ENCODE measurements around the gene MS4A15. TPM values are rescaled to one million over a fixed set of nuclear protein-coding genes. Genes with fewer than 3 reads are reported as not detected.

The MS4A15 gene
- total and polyA plus RNA-seq, 2 donors (not counting 1 experiment from before 2014, with no cell fraction given): not detected

DNA sequence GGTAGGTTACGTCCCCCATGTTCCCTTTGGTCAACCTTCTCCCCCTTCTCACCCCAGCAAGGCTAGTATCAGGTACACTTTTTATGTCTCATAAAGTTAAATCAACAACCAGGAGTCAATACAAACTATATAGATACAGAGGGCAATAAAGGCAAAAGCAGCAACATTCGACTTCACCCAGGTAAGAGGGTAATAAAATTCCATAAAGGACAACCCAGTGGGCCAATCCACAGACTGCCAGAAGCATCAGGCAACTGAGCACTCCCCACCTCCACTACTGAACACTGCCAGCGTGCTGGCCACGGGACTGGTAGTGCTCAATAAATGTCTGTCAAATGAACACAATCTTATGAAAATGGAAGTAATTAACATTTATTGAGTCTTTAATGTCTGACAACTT, 37.3 kb upstream of the MS4A15 start:
- TF ChIP-seq EZH2 (IDR thresholded peaks at IDR 0.05; ENCODE audit: borderline replicate concordance, insufficient read depth, low read depth, low read length, poor library complexity, severe bottlenecking): no peak
- intact Hi-C loops (cut with micrococcal nuclease): no loop called here
- ATAC-seq (ENCODE audit: low read depth) (no peak), DNase-seq (no peak)
- Histone ChIP-seq H3K36me3 (replicated peaks in 1 of 2; ENCODE audit: control extremely low read depth in 1 of 2, control insufficient read depth in 1 of 2, extremely low read depth in 1 of 2, insufficient read depth in 2 of 2, low read length in 1 of 2) (no peaks in the 10 kb centered on the region), H3K27me3 (replicated peaks in 1 of 4; ENCODE audit: control extremely low read depth in 1 of 4, control insufficient read depth in 3 of 4, insufficient read depth in 4 of 4, low read length in 3 of 4) (peaks cover 0 to 8% (median 2%) of the 10 kb centered on the region in 4 experiments), H3K4me1 (ENCODE audit: control insufficient read depth in 2 of 2, insufficient read depth in 2 of 2, low read length in 2 of 2) (no peaks in the 10 kb centered on the region), H3K79me2 (ENCODE audit: control insufficient read depth, insufficient read depth, low read length) (no peaks in the 10 kb centered on the region), H2AFZ (ENCODE audit: insufficient read depth, low read depth, low read length, poor library complexity, severe bottlenecking) (no peak overlapping the region), H3K27ac (ENCODE audit: low read length in 2 of 2) (no peak overlapping the region), H3K9ac (ENCODE audit: low read length) (no peak overlapping the region), H3K4me3 (ENCODE audit: control extremely low read depth in 1 of 5, extremely low read depth in 1 of 5, insufficient read depth in 1 of 5, low read depth in 2 of 5, low read length in 4 of 5) (no peak overlapping the region), H3K4me2 (replicated peaks; ENCODE audit: low read depth, low read length, poor library complexity, severe bottlenecking) (no peak overlapping the region), H3K9me3 (ENCODE audit: control extremely low read depth in 1 of 3, control insufficient read depth in 2 of 3, insufficient read depth in 1 of 3, low read length in 2 of 3) (peaks cover 0 to 14% (median 0%) of the 10 kb centered on the region in 3 donors), H4K20me1 (ENCODE audit: control insufficient read depth, insufficient read depth, low read length, poor library complexity, severe bottlenecking) (no peaks in the 10 kb centered on the region)
- H3K27me3 Mint-ChIP-seq: peaks cover 38% of the 10 kb centered on the region
- POLR2A ChIA-PET: no interaction called here
- CTCF ChIA-PET: no interaction called here
- H3K4me1 Mint-ChIP-seq: no peaks in the 10 kb centered on the region
- no peak overlapping the region for H3K27ac Mint-ChIP-seq
- WGBS (ENCODE audit: insufficient coverage): 83% methylated on average over 1 of the region's 4 CpGs
- H3K9me3 Mint-ChIP-seq (ENCODE audit: insufficient read depth): no peaks in the 10 kb centered on the region
- no peak overlapping the region for H3K4me3 Mint-ChIP-seq

- no peak overlapping the region for H2AFZ ChIP-seq (ENCODE audit: insufficient read depth, low read depth, low read length, poor library complexity, severe bottlenecking)
- WGBS (ENCODE audit: insufficient coverage): 100% methylated on average over 2 of the region's 6 CpGs
- no peaks in the 10 kb centered on the region for H4K20me1 ChIP-seq (ENCODE audit: control insufficient read depth, insufficient read depth, low read length, poor library complexity, severe bottlenecking)
- H3K4me3 ChIP-seq (ENCODE audit: control extremely low read depth in 1 of 5, extremely low read depth in 1 of 5, insufficient read depth in 1 of 5, low read depth in 2 of 5, low read length in 4 of 5): no peak overlapping the region
- no peak for TF ChIP-seq EZH2 (IDR thresholded peaks at IDR 0.05; ENCODE audit: borderline replicate concordance, insufficient read depth, low read depth, low read length, poor library complexity, severe bottlenecking)
- TF ChIP-seq, protein P1, sequence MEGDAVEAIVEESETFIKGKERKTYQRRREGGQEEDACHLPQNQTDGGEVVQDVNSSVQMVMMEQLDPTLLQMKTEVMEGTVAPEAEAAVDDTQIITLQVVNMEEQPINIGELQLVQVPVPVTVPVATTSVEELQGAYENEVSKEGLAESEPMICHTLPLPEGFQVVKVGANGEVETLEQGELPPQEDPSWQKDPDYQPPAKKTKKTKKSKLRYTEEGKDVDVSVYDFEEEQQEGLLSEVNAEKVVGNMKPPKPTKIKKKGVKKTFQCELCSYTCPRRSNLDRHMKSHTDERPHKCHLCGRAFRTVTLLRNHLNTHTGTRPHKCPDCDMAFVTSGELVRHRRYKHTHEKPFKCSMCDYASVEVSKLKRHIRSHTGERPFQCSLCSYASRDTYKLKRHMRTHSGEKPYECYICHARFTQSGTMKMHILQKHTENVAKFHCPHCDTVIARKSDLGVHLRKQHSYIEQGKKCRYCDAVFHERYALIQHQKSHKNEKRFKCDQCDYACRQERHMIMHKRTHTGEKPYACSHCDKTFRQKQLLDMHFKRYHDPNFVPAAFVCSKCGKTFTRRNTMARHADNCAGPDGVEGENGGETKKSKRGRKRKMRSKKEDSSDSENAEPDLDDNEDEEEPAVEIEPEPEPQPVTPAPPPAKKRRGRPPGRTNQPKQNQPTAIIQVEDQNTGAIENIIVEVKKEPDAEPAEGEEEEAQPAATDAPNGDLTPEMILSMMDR (IDR thresholded peaks at IDR 0.05): no peak
- no peaks in the 10 kb centered on the region for H3K36me3 ChIP-seq (replicated peaks in 1 of 2; ENCODE audit: control extremely low read depth in 1 of 2, control insufficient read depth in 1 of 2, extremely low read depth in 1 of 2, insufficient read depth in 2 of 2, low read length in 1 of 2)
- peaks cover 0 to 5% (median 2%) of the 10 kb centered on the region in 4 experiments for H3K27me3 ChIP-seq (replicated peaks in 1 of 4; ENCODE audit: control extremely low read depth in 1 of 4, control insufficient read depth in 3 of 4, insufficient read depth in 4 of 4, low read length in 3 of 4)
- H3K27ac ChIP-seq (ENCODE audit: low read length in 2 of 2): no peak overlapping the region
- no peaks in the 10 kb centered on the region for H3K79me2 ChIP-seq (ENCODE audit: control insufficient read depth, insufficient read depth, low read length)
- DNase-seq: no peak
- ChIA-PET POLR2A (no interaction called here), CTCF (interaction anchor here (0.9 kb wide), 1 partner anchor 14 kb away, joined by 3 read pairs; no protein-coding TSS in a partner anchor)
- Mint-ChIP-seq H3K27ac (no peak overlapping the region), H3K4me1 (no peaks in the 10 kb centered on the region), H3K9me3 (ENCODE audit: insufficient read depth) (no peaks in the 10 kb centered on the region), H3K27me3 (peaks cover 35% of the 10 kb centered on the region), H3K4me3 (no peak overlapping the region)
- ATAC-seq (ENCODE audit: low read depth): no peak
- H3K4me2 ChIP-seq (replicated peaks; ENCODE audit: low read depth, low read length, poor library complexity, severe bottlenecking): no peak overlapping the region
- H3K4me1 ChIP-seq (ENCODE audit: control insufficient read depth in 2 of 2, insufficient read depth in 2 of 2, low read length in 2 of 2): no peaks in the 10 kb centered on the region
- peaks cover 0 to 14% (median 0%) of the 10 kb centered on the region in 3 donors for H3K9me3 ChIP-seq (ENCODE audit: control extremely low read depth in 1 of 3, control insufficient read depth in 2 of 3, insufficient read depth in 1 of 3, low read length in 2 of 3)
- H3K9ac ChIP-seq (ENCODE audit: low read length): no peak overlapping the region
- intact Hi-C loops (cut with micrococcal nuclease): no loop called here
Observed at GRCh38 chr11:60720460-60720859, 36.2 kb upstream of the MS4A15 start.

All from B cell (primary cell).